NCI-H2196 (cell line): ENCODE measurements around the gene ZSCAN32.
A peak's percentile ranks its signal among the peaks of the same experiment; 100 is the strongest.

ENCODE experiments used
- DNase-seq: peaks from one replicate; lab custom pipeline; 2025; ENCODE audit not compliant: unreplicated experiment; lab: John Stamatoyannopoulos, UW

ZSCAN32 gene

GRCh38 chr16:3400779-3401688 is at the start of gene ZSCAN32, which contains the start of gene ZNF174:
ZSCAN32 (minus strand) TSS chr16:3401004; CDS start chr16:3397557, 3,447 bp downstream.
ZNF174 (plus strand) TSS chr16:3401215; CDS start chr16:3402005, 790 bp downstream.
- DNase-seq = peak; percentile 98

DNA sequence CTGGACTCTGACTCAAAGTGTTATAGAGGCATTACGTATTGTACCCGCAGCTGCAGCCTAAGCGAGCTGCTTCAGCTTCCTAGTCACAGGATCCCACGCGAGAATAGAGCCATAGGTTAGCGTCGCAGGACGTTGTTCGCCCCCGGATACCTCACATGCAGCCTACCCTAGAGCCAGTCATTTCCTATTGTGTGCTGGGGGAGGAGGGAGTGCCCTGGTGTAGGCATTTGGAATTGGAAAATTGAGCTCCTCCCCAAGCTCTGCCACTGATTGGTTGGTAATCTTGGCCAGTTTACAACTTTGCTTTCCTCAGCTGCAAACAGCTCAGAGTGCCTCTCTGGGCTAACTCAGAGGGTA is 43.2 kb upstream of the ZSCAN32 start:
- DNase-seq = peak; percentile 49

DNA sequence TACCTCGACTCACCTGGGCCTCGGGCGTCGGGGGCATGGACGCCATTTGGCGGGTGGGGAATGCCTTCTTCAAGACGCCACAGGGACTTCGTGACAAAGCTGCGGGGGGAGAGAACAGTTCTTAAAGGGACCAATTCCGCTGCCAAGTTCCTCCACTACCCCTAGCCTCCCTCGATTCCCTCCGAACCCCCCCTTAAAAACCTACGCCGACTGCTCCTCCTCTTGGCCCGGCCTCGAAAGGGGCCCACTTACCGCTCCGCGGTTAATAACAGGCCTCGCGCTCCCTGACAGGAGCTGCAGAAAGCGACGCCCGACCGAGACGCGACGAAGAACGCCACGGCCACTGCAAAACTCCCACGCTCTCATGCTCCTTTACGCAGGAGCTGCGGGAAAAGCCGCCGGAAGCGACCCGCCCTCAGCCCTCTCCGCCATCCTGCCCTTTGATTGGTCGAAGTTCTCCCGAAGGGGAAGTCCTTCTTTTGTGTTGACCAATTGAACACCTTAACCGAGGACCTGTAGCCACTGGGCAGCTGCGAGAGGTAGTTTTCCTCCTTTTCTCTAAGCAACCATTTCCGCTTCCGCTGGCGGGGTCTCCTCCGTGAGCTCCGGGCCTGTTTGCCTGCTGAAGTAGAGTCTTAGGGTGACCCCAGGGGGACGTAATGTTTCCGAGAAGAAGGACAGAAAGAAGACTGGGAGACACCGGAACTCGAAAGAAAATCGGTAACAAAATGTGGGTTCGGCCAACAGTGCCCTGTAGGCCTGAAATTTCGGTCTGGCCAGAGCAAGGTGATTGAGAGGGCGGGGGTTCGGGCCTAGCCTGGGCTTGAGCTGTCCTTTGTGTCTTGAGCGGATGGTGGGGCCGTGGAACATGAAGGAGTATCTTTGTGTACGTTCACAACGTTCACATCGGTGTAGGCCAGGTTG is 42.6 kb upstream of the ZSCAN32 start, which contains the start of the genes NAA60 and ZNF597:
NAA60 (plus strand) TSS at position 573 of the 924 bp plus-strand sequence. CDS start 32,548 bp downstream, outside the sequence.
ZNF597 (minus strand) TSS at position 397 of the 924 bp plus-strand sequence; CDS start at position 46, 351 bp downstream.
- peak; percentile 85 for DNase-seq

DNA sequence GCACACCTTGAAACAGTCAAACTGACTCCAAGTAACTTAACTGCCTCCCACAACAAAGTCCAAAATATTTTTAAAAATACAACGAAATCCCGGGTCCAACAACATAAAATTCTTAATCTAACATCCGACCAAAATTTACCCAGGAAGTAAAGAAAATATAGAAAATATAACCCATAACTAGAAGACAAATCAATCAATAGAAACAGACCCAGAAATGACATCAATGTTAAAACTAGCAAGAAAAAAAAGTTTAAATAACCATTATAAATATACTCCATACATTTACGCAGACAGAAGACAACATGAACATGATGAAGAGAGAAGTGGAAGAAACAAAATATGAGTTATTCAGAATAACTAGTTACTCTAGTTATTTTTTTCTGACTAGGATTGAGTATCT is 38.8 kb upstream of the ZSCAN32 start:
- DNase-seq = no peak

- DNase-seq = no peak
Measured at GRCh38 chr16:3434373-3434772, 33.6 kb upstream of the ZSCAN32 start.

- DNase-seq = no peak
Measured at GRCh38 chr16:3431779-3432219, 31.0 kb upstream of the ZSCAN32 start.

DNA sequence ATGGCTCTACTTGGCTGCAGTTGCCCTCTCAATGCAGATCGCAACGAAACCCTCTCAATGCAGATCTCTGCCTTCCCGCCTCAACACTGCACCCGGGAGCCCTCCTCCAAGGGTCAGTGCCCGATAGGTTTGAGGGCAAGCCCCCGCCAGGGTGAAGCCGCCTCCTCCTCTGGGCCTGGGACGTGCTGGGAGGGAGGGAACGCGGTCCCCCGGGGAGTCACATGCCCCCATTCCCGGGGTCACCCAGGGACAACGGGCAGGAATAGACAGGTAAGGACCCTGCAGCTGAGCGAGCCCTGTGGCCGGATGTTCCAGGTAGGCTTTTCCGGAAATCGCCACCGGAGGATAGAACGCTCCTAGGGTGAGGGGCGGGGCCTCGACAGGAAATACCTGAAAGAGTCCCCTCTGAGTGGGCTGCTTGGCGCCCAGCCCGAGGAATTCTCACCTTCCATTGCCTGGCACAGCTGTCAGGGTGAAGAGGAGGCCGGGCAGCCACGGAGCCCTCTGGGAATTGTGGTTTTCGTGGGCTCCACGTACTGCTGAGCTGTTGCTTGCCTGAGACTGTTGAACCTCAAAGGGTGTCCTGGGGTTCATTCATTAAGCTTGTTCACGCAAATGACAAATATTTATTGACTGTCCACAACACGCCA is 13.1 kb upstream of the ZSCAN32 start:
- no peak for DNase-seq

GRCh38 chr16:3408561-3409197 is 7.9 kb upstream of the ZSCAN32 start:
- no peak for DNase-seq

DNA sequence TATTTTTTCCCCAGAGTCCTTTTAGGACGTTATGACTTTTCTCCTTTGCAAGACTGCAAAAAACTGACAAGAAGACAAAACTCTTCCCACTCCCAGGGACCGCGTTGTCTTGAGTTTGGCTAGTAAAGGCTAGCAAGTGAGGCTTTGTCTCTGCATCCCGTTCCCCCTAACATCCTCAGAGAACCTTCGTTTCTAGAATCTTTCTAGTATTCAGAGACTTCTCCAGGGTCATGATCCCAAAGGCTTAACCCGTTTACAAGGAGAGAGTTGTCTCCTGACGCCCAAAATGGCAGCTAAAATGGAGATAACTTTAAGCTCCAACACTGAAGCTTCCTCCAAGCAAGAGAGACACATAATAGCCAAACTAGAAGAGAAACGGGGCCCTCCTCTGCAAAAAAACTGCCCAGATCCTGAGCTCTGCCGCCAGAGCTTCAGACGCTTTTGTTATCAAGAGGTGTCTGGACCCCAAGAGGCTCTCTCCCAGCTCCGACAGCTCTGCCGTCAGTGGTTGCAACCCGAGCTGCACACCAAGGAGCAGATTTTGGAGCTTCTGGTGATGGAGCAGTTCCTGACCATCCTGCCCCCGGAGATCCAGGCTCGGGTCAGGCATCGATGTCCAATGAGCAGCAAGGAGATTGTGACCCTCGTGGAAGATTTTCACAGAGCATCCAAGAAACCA is 1.1 kb upstream of the ZSCAN32 start:
- peak; percentile 10 for DNase-seq

DNA sequence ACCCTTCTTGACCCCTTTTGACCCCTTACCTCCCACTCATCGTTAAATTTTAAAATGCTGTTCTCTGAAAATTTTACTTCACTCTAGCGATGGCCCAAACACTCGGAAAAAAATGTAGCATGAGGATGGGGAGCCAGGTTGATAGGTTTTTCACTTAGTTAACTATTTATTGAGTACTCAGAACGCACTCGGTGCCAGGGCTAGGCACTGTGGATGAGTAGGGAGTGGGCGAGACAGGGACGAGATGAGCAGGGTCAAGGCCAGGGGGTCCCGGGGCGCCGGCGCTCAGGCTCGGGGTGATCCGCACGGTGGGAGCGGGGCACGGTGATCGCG is 392 bp downstream of the ZSCAN32 start:
- DNase-seq = no peak

GRCh38 chr16:3389663-3390338 is 11.0 kb downstream of the ZSCAN32 start:
- no peak for DNase-seq

GRCh38 chr16:3388325-3388724 is 12.5 kb downstream of the ZSCAN32 start:
- DNase-seq = no peak

DNA sequence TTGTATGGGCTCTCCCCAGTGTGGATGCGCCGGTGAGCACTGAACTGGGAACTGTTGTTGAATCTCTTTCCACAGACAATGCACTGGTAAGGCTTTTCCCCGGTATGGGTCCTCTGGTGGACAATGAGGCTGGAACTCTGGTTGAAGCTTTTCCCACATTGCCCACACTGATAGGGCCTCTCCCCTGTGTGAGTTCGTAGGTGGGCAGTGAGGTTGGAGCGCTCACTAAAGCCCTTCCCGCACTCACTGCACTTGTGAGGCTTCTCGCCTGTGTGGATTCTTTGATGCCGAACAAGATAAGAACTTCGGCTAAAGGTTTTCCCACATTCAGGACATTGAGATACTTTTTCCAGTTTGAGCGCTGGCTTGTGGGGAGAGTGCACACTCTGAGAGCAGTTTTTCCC is 17.8 kb downstream of the ZSCAN32 start:
- DNase-seq = no peak

DNA sequence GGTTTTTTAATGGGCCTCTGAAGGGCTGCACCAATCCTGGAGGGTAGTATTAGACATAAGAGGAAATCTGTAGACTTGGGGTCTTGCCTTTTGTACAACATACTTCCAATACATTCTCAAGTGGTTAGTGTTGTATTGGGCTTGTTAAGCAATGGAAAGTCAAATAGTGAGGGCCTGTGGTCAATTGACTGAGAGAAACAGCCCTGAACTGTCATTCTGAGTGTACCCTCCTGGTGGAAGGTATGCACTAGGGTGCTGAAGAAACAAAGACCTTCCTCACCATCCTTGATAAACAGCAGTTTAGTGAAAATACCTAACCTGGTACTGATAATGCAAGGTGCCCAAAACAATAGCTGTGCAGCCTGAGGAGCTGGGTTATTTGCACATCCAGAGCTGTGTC is 22.9 kb downstream of the ZSCAN32 start:
- no peak for DNase-seq

DNA sequence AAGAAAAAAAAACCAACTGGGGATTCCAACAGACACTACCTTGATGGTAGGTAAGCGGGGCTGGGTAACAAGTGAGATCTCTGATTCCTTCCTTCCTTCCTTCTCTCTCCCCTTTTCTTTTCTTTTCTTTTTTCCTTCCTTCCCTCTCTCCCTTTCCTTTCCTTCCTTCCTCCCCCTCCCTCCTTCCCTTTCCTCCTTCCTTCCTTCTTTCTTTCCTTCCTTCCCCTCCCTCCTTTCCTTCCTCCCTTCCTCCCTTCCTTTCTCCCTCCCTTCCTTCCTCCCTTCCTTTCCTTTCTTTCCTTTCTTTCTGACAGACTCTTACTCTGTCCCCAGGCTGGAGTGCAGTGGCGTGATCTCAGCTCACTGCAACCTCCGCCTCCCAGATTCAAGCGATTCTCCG is 25.1 kb downstream of the ZSCAN32 start:
- DNase-seq = no peak

GRCh38 chr16:3369073-3369472 is 31.7 kb downstream of the ZSCAN32 start:
- DNase-seq = no peak

GRCh38 chr16:3364774-3365427 is 35.9 kb downstream of the ZSCAN32 start:
- no peak for DNase-seq

GRCh38 chr16:3363793-3364192 is 37.0 kb downstream of the ZSCAN32 start:
- DNase-seq = no peak

- no peak for DNase-seq
Measured at GRCh38 chr16:3362931-3363330, 37.9 kb downstream of the ZSCAN32 start.
